HEK293T (cell line): ENCODE measurements around the gene ATF7.

Experiments
- CTCF ChIA-PET: fragments of 350-600 bp; formaldehyde crosslinking; extraction: SDS; loops from one replicate; lab custom pipeline; 2021; ENCODE audit warnings: antibody characterized with exemption, inconsistent platforms; lab: Yijun Ruan, JAX
- POLR2A ChIA-PET: fragments of 350-600 bp; formaldehyde crosslinking; extraction: SDS; loops from one replicate; lab custom pipeline; 2020; ENCODE audit warnings: antibody characterized with exemption, inconsistent platforms; lab: Yijun Ruan, JAX
- DNase-seq: peaks from one replicate; pipeline ENCODE4 v3.0.0; 2012; ENCODE audit warnings: mixed read lengths; ENCODE audit errors: extremely low spot score
- ARNT ChIP-seq: fragments of 450-650 bp; IDR thresholded peaks from 2 replicates; pipeline ENCODE4 v1.6.1; 2017; ENCODE audit warnings: mild to moderate bottlenecking
- BHLHE40 ChIP-seq: fragments of 450-650 bp; IDR thresholded peaks from 2 replicates; pipeline ENCODE4 v1.6.1; 2016; ENCODE audit warnings: mild to moderate bottlenecking, moderate library complexity, borderline replicate concordance
- CTBP1 ChIP-seq: fragments of 450-650 bp; IDR thresholded peaks from 2 replicates; pipeline ENCODE4 v1.6.1; 2016; ENCODE audit warnings: borderline replicate concordance
- ELF4 ChIP-seq: fragments of 450-650 bp; IDR thresholded peaks from 2 replicates; pipeline ENCODE4 v1.6.1; 2017; ENCODE audit warnings: antibody characterized with exemption
- FOXA1 ChIP-seq: fragments of 450-650 bp; IDR thresholded peaks from 2 replicates; pipeline ENCODE4 v1.6.1; 2016; ENCODE audit warnings: mild to moderate bottlenecking
- FOXK2 ChIP-seq: fragments of 450-650 bp; IDR thresholded peaks from 2 replicates; pipeline ENCODE4 v1.6.1; 2016; ENCODE audit warnings: mild to moderate bottlenecking
- FOXM1 ChIP-seq: fragments of 450-650 bp; IDR thresholded peaks from 2 replicates; pipeline ENCODE4 v1.6.1; 2017; ENCODE audit warnings: mild to moderate bottlenecking, borderline replicate concordance
- HDGF ChIP-seq: fragments of 450-650 bp; IDR thresholded peaks from 2 replicates; pipeline ENCODE4 v1.6.1; 2017; ENCODE audit warnings: antibody characterized with exemption, borderline replicate concordance
- L3MBTL2 ChIP-seq: fragments of 450-650 bp; conservative IDR thresholded peaks from 2 replicates; pipeline ENCODE4 v1.6.1; 2016; ENCODE audit warnings: mild to moderate bottlenecking
- LEF1 ChIP-seq: fragments of 450-650 bp; IDR thresholded peaks from 2 replicates; pipeline ENCODE4 v1.6.1; 2017; ENCODE audit warnings: mild to moderate bottlenecking, borderline replicate concordance
- NFRKB ChIP-seq: fragments of 450-650 bp; IDR thresholded peaks from 2 replicates; pipeline ENCODE4 v1.6.1; 2016; ENCODE audit warnings: mild to moderate bottlenecking, moderate library complexity
- PKNOX1 ChIP-seq: fragments of 450-650 bp; IDR thresholded peaks from 2 replicates; pipeline ENCODE4 v1.6.1; 2016
- SP1 ChIP-seq: fragments of 450-650 bp; IDR thresholded peaks from 2 replicates; pipeline ENCODE4 v1.6.1; 2017
- SUZ12 ChIP-seq: fragments of 450-650 bp; IDR thresholded peaks from 2 replicates; pipeline ENCODE4 v1.6.1; 2016; ENCODE audit warnings: mild to moderate bottlenecking
- TARDBP ChIP-seq: fragments of 450-650 bp; IDR thresholded peaks from 2 replicates; pipeline ENCODE4 v1.6.1; 2016
- ZNF384 ChIP-seq: fragments of 450-650 bp; IDR thresholded peaks from 2 replicates; pipeline ENCODE4 v1.6.1; 2016

The ATF7 gene

GRCh38 chr12:53625946-53626701, at the start of gene ATF7:
TSS of gene ATF7 (minus strand) at chr12:53626382. CDS start at chr12:53601000, 25,382 bp downstream.
- DNase-seq, result peak; percentile 96
- ChIA-PET POLR2A (interaction anchor here (0.6 to 6.6 kb wide), 7 partner anchors 13 to 281 kb away, joined by 3 to 71 read pairs (median 3); partner anchors contain the start of gene ATP5MC2), CTCF (interaction anchor here (1.0 kb wide), 1 partner anchor 36 kb away, joined by 3 read pairs; no protein-coding TSS in a partner anchor)

GRCh38 chr12:53674977-53675700, 49.0 kb upstream of the ATF7 start:
- no peak for TF ChIP-seq TARDBP
- no peak for TF ChIP-seq BHLHE40
- no peak for TF ChIP-seq FOXA1
- ChIA-PET POLR2A (interaction anchor here (0.6 to 6.6 kb wide), 24 partner anchors 10 to 376 kb away, joined by 3 to 129 read pairs (median 4); partner anchors contain the start of genes AAAS, ATF7, MYG1 and TARBP2), CTCF (interaction anchor here (0.5 to 2.0 kb wide), 14 partner anchors 10 to 611 kb away, joined by 3 to 9 read pairs (median 3); no protein-coding TSS in a partner anchor)
- no peak for DNase-seq

More at GRCh38 chr12:53625946-53626701, at the start of gene ATF7:
- TF ChIP-seq FOXK2 (no peak), ZNF384 (no peak), ELF4 (no peak; the same call in 1 of the 2 replicates), TARDBP (no peak), FOXA1 (no peak), CTBP1 (no peak), BHLHE40 (peak; percentile 85), L3MBTL2 (peak; percentile 69), PKNOX1 (peak; percentile 99), LEF1 (0 out of 2 replicates have a peak, but pooled peaks have one; percentile 46), NFRKB (no peak), SUZ12 (no peak), ARNT (no peak), SP1 (peak; percentile 90), FOXM1 (peak; percentile 92), HDGF (0 out of 2 replicates have a peak, but pooled peaks have one; percentile 51)

GRCh38 chr12:53670971-53671370, 44.8 kb upstream of the ATF7 start:
- CTCF ChIA-PET, result interaction anchor here (0.5 kb wide), 1 partner anchor 15 kb away, joined by 3 read pairs; no protein-coding TSS in a partner anchor

GRCh38 chr12:53670308-53670707, 44.1 kb upstream of the ATF7 start:
- ChIA-PET POLR2A (interaction anchor here (1.4 kb wide), 1 partner anchor 62 kb away, joined by 3 read pairs; no protein-coding TSS in a partner anchor), CTCF (no interaction called here)
- no peak for TF ChIP-seq NFRKB
- TF ChIP-seq BHLHE40, result no peak
- TF ChIP-seq LEF1, result no peak
- no peak for TF ChIP-seq FOXK2
- no peak for TF ChIP-seq ARNT
- no peak for TF ChIP-seq SUZ12
- TF ChIP-seq SP1, result no peak
- no peak for TF ChIP-seq TARDBP
- TF ChIP-seq FOXA1, result no peak
- DNase-seq, result no peak

More at GRCh38 chr12:53670971-53671370, 44.8 kb upstream of the ATF7 start:
- no peak for DNase-seq
- TF ChIP-seq HDGF, result no peak
- no peak for TF ChIP-seq SP1
- no peak for TF ChIP-seq NFRKB
- TF ChIP-seq CTBP1, result no peak
- no peak for TF ChIP-seq TARDBP
- no peak for TF ChIP-seq FOXA1
- no peak for TF ChIP-seq L3MBTL2
- no peak for TF ChIP-seq ARNT
- no peak for TF ChIP-seq PKNOX1
- no peak for TF ChIP-seq ZNF384
- no peak for TF ChIP-seq FOXK2
- no peak for TF ChIP-seq FOXM1
- TF ChIP-seq SUZ12, result no peak
- POLR2A ChIA-PET, result interaction anchor here (1.4 kb wide), 1 partner anchor 63 kb away, joined by 3 read pairs; no protein-coding TSS in a partner anchor

- CTCF ChIA-PET, result no interaction called here
- DNase-seq, result no peak
- TF ChIP-seq FOXA1, result no peak
- TF ChIP-seq ARNT, result no peak
- no peak for TF ChIP-seq NFRKB
- no peak for TF ChIP-seq BHLHE40
- TF ChIP-seq ELF4, result no peak
- TF ChIP-seq CTBP1, result no peak
- TF ChIP-seq HDGF, result no peak
- no peak for TF ChIP-seq L3MBTL2
- TF ChIP-seq SUZ12, result no peak
- TF ChIP-seq FOXM1, result no peak
- no peak for TF ChIP-seq ZNF384
- TF ChIP-seq PKNOX1, result no peak
- no peak for TF ChIP-seq LEF1
- no peak for TF ChIP-seq SP1
- no peak for TF ChIP-seq FOXK2
- TF ChIP-seq TARDBP, result no peak
- POLR2A ChIA-PET, result no interaction called here
These were observed 40.9 kb upstream of the ATF7 start for GRCh38 chr12:53667080-53667479.
